ENCODE measurements around the gene EEF1A2.

DNA sequence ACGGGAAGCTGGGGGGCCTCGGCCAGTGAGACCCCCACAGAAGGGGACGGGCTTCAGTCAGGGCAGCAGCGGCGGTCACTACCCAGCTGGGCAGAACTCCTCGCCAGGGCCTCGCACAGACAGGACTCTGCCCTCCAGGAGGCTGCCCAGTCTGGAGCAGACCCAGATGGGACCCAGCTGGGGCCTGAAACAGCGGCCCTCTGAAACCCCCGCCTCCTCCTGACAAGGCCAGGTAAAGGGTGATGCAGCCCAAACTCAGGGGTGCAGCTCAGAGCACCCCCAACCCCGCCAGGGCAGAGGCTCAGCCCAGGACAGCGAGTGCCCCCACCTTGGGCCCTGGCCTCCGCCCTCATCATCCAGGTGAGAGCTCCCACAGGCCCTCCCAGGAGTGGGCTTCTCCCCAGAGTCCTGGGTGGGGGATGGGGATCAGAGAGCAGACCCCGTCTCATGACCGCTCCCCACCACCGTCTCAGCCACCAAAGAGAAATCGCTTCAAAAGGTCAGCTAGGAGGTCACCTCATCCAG lies 2.2 kb downstream of the EEF1A2 start:
- no peak for TF ChIP-seq POLR2AphosphoS5 (IDR thresholded peaks at IDR 0.05; ENCODE audit: low read depth, low read length)
- no peak for TF ChIP-seq TAF1 (IDR thresholded peaks at IDR 0.05; ENCODE audit: borderline replicate concordance, insufficient read depth, low read length)
- TF ChIP-seq, protein P1, sequence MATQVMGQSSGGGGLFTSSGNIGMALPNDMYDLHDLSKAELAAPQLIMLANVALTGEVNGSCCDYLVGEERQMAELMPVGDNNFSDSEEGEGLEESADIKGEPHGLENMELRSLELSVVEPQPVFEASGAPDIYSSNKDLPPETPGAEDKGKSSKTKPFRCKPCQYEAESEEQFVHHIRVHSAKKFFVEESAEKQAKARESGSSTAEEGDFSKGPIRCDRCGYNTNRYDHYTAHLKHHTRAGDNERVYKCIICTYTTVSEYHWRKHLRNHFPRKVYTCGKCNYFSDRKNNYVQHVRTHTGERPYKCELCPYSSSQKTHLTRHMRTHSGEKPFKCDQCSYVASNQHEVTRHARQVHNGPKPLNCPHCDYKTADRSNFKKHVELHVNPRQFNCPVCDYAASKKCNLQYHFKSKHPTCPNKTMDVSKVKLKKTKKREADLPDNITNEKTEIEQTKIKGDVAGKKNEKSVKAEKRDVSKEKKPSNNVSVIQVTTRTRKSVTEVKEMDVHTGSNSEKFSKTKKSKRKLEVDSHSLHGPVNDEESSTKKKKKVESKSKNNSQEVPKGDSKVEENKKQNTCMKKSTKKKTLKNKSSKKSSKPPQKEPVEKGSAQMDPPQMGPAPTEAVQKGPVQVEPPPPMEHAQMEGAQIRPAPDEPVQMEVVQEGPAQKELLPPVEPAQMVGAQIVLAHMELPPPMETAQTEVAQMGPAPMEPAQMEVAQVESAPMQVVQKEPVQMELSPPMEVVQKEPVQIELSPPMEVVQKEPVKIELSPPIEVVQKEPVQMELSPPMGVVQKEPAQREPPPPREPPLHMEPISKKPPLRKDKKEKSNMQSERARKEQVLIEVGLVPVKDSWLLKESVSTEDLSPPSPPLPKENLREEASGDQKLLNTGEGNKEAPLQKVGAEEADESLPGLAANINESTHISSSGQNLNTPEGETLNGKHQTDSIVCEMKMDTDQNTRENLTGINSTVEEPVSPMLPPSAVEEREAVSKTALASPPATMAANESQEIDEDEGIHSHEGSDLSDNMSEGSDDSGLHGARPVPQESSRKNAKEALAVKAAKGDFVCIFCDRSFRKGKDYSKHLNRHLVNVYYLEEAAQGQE (IDR thresholded peaks at IDR 0.05; ENCODE audit: insufficient read depth in 1 of 2, low read depth in 2 of 2, low read length in 2 of 2) = no peak
- TF ChIP-seq SIN3A (IDR thresholded peaks at IDR 0.05; ENCODE audit: borderline replicate concordance, insufficient read depth, low read length) = no peak
